Sigmoid colon (tissue), 7 donors: ENCODE measurements around the gene WNT7A. TPM values are rescaled to one million over a fixed set of nuclear protein-coding genes. Genes with fewer than 3 reads are reported as not detected.

Source experiments
- DNase-seq: peaks from one replicate; pipeline ENCODE4 v3.0.0-alpha.2; 2019
- H3K27ac ChIP-seq, 4 donors: fragments of 200-600 bp; sonication (generic); one replicate each; pipeline ENCODE4 v1.5.1; 2016 to 2019; ENCODE audit warnings: mild to moderate bottlenecking in 1 of 4
- H3K27me3 ChIP-seq, 3 donors: fragments of 200-600 bp; sonication (generic); one replicate each; pipeline ENCODE4 v1.5.1; 2019; ENCODE audit warnings: mild to moderate bottlenecking in 1 of 3
- H3K36me3 ChIP-seq, 4 donors: fragments of 200-600 bp; sonication (generic); one replicate each; pipeline ENCODE4 v1.5.1; 2016 to 2019
- H3K4me1 ChIP-seq, 4 donors: fragments of 200-600 bp; sonication (generic); one replicate each; pipeline ENCODE4 v1.5.1; 2017 to 2019
- H3K4me3 ChIP-seq, 4 donors: fragments of 200-600 bp; sonication (generic); one replicate each; pipeline ENCODE4 v1.5.1; 2017 to 2019; ENCODE audit warnings: mild to moderate bottlenecking in 2 of 4, moderate library complexity in 1 of 4
- H3K9me3 ChIP-seq, 4 donors: fragments of 200-600 bp in 3 of 4; sonication (generic) in 3 of 4; one replicate each; pipeline versions ENCODE4 v1.5.1 to v1.6.1; 2013 to 2019
- CTCF ChIP-seq, 4 experiments: fragments of 450-650 bp in 3 of 4; fragments of 200-600 bp in 1 of 4; IDR thresholded peaks; one replicate each; pipeline ENCODE4 v1.5.1; 2016 to 2019; ENCODE audit warnings: antibody characterized with exemption in 4 of 4, mild to moderate bottlenecking in 3 of 4, moderate library complexity in 2 of 4
- EP300 ChIP-seq, 4 donors: sonication (generic); formaldehyde crosslinking; IDR thresholded peaks; one replicate each; pipeline ENCODE4 v1.6.1; 2017; ENCODE audit warnings: antibody characterized with exemption in 4 of 4
- POLR2A ChIP-seq, 2 donors: fragments of 450-650 bp; IDR thresholded peaks; one replicate each; pipeline ENCODE4 v1.6.1; 2016; ENCODE audit warnings: antibody characterized with exemption in 2 of 2, mild to moderate bottlenecking in 2 of 2, moderate library complexity in 2 of 2
- POLR2AphosphoS5 ChIP-seq, 4 donors: sonication (generic); formaldehyde crosslinking; IDR thresholded peaks; one replicate each; pipeline ENCODE4 v1.6.1; 2017; ENCODE audit warnings: antibody characterized with exemption in 4 of 4
- WGBS, 2 donors: extraction: QIAGEN DNeasy Blood & Tissue Kit; methylation state at CpG; one replicate each; pipeline ENCODE4 v1.1.7; 2013; 5-methylcytosine and 5-hydroxymethylcytosine counted together
- intact Hi-C: fragments of 100-400 bp; cut with DNase I; formaldehyde crosslinking; loops from one replicate; pipeline ENCODE4 v1.15.1; 2023
- polyA plus RNA-seq, 3 donors: library from polyadenylated mRNA; stranded (reverse); fragments of 200-250 nt; gene quantifications; one replicate each; pipeline ENCODE4 v1.2.3, GENCODE V29; 2013
- total RNA-seq, 4 donors: library from RNA; depleted of rRNA; stranded (reverse); fragments of >200 nt; gene quantifications; one replicate each; pipeline ENCODE4 v1.1.0, GENCODE V29; 2016
- donor health status: healthy with polysubstance abuse.
- donor health status: Bipolar disorder and iron deficiency.
- donor health status: healthy.

Gene WNT7A
- total and polyA plus RNA-seq, 7 donors, result 0.03 TPM; not detected in 6

DNA sequence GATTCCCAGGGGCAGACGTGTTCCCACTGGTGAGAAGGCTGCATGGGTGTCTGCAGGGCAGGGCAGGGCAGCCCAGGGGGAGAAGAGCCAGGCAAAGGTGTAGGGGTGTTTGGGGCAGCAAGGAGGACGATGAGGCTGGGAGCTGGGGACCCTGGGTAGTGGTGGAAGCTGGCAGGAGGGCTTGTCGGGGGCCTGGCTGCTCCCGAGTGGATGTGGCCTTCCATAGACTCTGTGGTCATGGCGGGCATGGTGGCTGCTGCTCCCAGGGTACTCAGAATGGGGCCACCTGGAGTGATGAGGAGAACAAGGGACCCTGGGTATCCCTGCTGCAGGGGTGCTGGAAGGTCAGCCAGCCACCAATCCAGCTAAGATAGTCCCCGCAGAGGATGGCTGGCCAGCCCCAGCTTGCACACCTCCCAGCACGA is 107.5 kb downstream of the WNT7A start:
- Histone ChIP-seq H3K27me3 (no peaks in the 10 kb centered on the region), H3K9me3 (no peaks in the 10 kb centered on the region), H3K4me1 (no peaks in the 10 kb centered on the region), H3K4me3 (no peak overlapping the region), H3K27ac (no peak overlapping the region), H3K36me3 (no peaks in the 10 kb centered on the region)
- no peak for DNase-seq
- intact Hi-C loops, result no loop called here
- no peak for TF ChIP-seq EP300 (IDR thresholded peaks at IDR 0.05)
- TF ChIP-seq POLR2A (IDR thresholded peaks at IDR 0.05), result no peak
- no peak for TF ChIP-seq POLR2AphosphoS5 (IDR thresholded peaks at IDR 0.05)
- TF ChIP-seq CTCF (IDR thresholded peaks at IDR 0.05), result no peak
- 77 to 84% methylated on average over 7 of the region's 7 CpGs for WGBS, 2 donors

GRCh38 chr3:13771496-13771895 is 108.4 kb downstream of the WNT7A start:
- Histone ChIP-seq H3K4me1 (no peaks in the 10 kb centered on the region), H3K9me3 (no peaks in the 10 kb centered on the region), H3K27ac (no peak overlapping the region), H3K36me3 (no peaks in the 10 kb centered on the region), H3K27me3 (no peaks in the 10 kb centered on the region), H3K4me3 (no peak overlapping the region)
- no peak for DNase-seq
- 72 to 84% methylated on average over 9 of the region's 9 CpGs for WGBS, 2 donors
- intact Hi-C loops, result no loop called here
- no peak for TF ChIP-seq POLR2A (IDR thresholded peaks at IDR 0.05)
- no peak for TF ChIP-seq CTCF (IDR thresholded peaks at IDR 0.05)
- no peak for TF ChIP-seq POLR2AphosphoS5 (IDR thresholded peaks at IDR 0.05)
- no peak for TF ChIP-seq EP300 (IDR thresholded peaks at IDR 0.05)

DNA sequence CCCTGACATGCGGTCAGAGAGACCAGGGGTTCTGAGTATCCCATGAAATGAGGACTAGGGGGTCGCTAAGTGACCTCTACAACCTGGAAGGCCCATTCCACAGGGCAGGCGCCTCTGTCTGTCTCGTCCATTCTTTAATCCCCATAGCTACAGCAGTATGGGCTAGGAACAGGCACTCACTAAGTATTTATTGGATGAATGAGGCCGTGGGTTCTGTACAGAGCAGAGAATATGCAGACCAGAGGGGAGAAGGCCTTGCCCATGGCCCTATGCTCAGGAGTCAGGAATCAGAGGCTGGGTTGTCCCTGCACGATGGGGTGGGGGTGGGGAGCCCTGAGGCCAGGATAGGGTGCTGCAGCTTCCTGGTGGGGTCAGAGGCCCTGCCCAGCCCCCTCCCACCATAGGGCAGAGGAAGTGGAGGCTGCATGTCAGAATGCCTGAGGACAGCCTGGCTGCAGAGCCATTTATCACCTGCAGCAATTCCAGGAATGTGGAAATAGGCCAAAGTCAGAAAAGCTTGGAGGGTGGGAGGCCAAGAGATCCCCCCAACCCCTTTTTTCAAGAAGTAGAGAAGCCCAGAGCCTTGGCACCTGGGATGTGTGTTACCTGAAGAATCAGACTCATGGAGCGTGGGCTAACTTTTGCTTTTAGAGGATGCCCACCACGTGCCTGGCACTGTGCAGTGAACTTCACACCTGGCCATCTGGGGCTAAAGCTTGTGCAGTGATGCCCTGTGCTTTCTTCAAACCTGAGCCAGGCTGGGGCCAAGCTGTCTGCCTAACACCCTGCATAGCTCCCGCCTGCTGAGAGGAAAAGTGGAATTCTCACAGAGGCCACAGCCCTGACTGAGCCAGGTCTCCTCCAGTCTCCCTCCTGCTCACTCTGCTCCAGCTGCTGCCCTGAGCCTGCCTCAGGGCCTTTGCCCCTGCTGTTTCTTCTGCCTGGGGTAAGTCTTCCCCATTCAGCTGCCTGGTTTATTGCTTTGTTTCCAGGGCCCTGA is 109.4 kb downstream of the WNT7A start:
- no peaks in the 10 kb centered on the region for H3K36me3 ChIP-seq
- TF ChIP-seq POLR2AphosphoS5 (IDR thresholded peaks at IDR 0.05) (no peak), EP300 (IDR thresholded peaks at IDR 0.05) (no peak), CTCF (IDR thresholded peaks at IDR 0.05) (no peak), POLR2A (IDR thresholded peaks at IDR 0.05) (no peak)
- intact Hi-C loops, result no loop called here
- no peaks in the 10 kb centered on the region for H3K4me1 ChIP-seq
- no peak for DNase-seq
- H3K27me3 ChIP-seq, result no peaks in the 10 kb centered on the region
- 62% methylated on average over 9 of the region's 9 CpGs for WGBS, 2 donors
- no peak overlapping the region for H3K27ac ChIP-seq
- no peaks in the 10 kb centered on the region for H3K9me3 ChIP-seq
- H3K4me3 ChIP-seq, result no peak overlapping the region

DNA sequence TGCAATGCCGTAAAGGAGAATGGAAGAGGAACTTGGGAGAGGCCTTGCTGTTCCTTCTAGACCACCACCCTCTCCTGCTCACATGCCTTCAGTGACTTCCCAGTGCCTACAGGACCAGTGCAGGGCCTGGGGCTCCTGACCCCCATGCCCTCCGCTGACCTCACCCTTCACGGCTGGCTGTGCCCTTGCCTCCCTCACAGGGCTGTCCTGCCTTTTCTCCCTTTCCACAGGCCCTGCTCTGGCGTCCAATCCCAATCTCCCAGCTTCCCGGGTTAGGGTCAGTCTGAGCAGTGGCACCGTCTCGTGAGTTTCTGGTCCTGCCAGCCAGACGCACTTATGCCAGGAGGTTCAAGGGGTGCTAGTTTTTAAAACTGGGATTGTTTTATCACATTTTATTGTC is 110.4 kb downstream of the WNT7A start:
- Histone ChIP-seq H3K4me1 (no peaks in the 10 kb centered on the region), H3K4me3 (no peak overlapping the region), H3K36me3 (no peaks in the 10 kb centered on the region), H3K27me3 (no peaks in the 10 kb centered on the region), H3K9me3 (no peaks in the 10 kb centered on the region), H3K27ac (no peak overlapping the region)
- TF ChIP-seq POLR2A (IDR thresholded peaks at IDR 0.05) (no peak), POLR2AphosphoS5 (IDR thresholded peaks at IDR 0.05) (no peak), EP300 (IDR thresholded peaks at IDR 0.05) (no peak), CTCF (IDR thresholded peaks at IDR 0.05) (no peak)
- intact Hi-C loops, result no loop called here
- DNase-seq, result no peak
- 80 to 90% methylated on average over 8 of the region's 8 CpGs for WGBS, 2 donors
